ENCODE measurements around the gene KIAA1958.

DNA sequence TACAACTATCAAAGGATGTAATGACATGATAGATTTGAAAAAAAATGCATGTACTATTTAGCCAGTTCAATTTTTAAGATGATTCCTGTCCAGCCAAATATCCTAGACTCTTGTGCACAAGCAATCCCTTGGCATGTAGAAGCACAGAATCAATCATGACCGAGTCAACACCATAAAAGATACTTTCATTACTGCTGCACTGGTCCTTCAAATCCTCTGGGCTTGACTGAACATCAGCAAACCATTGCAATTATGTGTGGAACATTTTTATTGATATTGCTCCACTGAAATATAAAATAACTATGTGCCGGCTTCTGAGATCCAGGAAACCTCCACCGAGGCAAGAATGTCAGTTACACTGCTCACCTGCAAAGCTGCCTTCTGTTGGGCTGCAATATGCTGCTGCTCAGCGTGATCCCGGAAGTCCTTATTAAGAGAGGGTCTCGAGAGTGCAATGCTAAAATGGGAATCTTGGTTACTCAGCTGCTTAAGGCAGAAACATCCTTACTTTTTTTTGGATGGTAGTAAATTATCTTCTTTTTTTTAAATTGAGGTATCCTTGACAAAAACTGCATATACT is 202.6 kb downstream of the KIAA1958 start:
- TF ChIP-seq, protein P1, sequence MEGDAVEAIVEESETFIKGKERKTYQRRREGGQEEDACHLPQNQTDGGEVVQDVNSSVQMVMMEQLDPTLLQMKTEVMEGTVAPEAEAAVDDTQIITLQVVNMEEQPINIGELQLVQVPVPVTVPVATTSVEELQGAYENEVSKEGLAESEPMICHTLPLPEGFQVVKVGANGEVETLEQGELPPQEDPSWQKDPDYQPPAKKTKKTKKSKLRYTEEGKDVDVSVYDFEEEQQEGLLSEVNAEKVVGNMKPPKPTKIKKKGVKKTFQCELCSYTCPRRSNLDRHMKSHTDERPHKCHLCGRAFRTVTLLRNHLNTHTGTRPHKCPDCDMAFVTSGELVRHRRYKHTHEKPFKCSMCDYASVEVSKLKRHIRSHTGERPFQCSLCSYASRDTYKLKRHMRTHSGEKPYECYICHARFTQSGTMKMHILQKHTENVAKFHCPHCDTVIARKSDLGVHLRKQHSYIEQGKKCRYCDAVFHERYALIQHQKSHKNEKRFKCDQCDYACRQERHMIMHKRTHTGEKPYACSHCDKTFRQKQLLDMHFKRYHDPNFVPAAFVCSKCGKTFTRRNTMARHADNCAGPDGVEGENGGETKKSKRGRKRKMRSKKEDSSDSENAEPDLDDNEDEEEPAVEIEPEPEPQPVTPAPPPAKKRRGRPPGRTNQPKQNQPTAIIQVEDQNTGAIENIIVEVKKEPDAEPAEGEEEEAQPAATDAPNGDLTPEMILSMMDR (IDR thresholded peaks at IDR 0.05; ENCODE audit: low read depth, low read length), result no peak
- TF ChIP-seq EZH2phosphoT487 (IDR thresholded peaks at IDR 0.05; ENCODE audit: low read depth), result no peak

All from OCI-LY3 (cell line).